Adipocyte (in vitro differentiated cells): ENCODE measurements around the gene AGBL1.

Experiments
- DNase-seq: peaks from one replicate; pipeline ENCODE4 v3.0.0-alpha.2; 2015; ENCODE audit warnings: low read depth
- H3K27me3 ChIP-seq: replicated peaks from 2 replicates; pipeline ENCODE4 v1.7.0; 2013; ENCODE audit warnings: mild to moderate bottlenecking, low read length, moderate library complexity; ENCODE audit not compliant: control insufficient read depth, insufficient read depth
- H3K36me3 ChIP-seq: 2 replicates; pipeline ENCODE4 v1.7.0; 2013; ENCODE audit warnings: low read length, mild to moderate bottlenecking, moderate library complexity; ENCODE audit not compliant: control insufficient read depth, insufficient read depth, severe bottlenecking
- H3K4me1 ChIP-seq: 2 replicates; pipeline ENCODE4 v1.7.0; 2013; ENCODE audit warnings: mild to moderate bottlenecking, low read length, moderate library complexity; ENCODE audit not compliant: control insufficient read depth, insufficient read depth
- H3K4me3 ChIP-seq: 2 replicates; pipeline ENCODE4 v1.7.0; 2013; ENCODE audit warnings: mild to moderate bottlenecking, low read length, moderate library complexity
- H3K9ac ChIP-seq: 2 replicates; pipeline ENCODE4 v1.7.0; 2013; ENCODE audit warnings: mild to moderate bottlenecking, low read length, moderate library complexity
- H3K9me3 ChIP-seq: 2 replicates; pipeline ENCODE4 v1.7.0; 2013; ENCODE audit warnings: mild to moderate bottlenecking, low read length, moderate library complexity; ENCODE audit not compliant: control insufficient read depth

AGBL1 gene

DNA sequence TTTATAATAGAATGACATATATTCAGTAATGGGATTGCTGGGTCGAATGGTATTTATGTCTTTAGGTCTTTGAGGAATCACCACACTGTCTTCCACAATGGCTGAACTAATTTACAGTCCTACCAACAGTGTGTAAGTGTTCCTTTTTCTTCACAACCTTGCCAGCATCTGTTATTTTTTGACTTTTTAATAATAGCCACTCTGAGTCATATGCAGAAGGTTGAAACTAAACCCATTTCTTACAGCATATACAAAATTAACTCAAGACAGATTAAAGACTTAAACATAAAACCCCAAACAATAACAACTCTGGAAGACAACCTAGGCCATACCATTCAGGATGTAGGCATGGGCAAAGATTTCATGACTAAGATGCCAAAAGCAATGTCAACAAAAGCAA, 671.4 kb downstream of the AGBL1 start:
- Histone ChIP-seq H3K27me3 (peaks cover 5% of the 10 kb centered on the region), H3K36me3 (no peaks in the 10 kb centered on the region), H3K9me3 (no peaks in the 10 kb centered on the region), H3K4me1 (no peaks in the 10 kb centered on the region), H3K9ac (no peak overlapping the region), H3K4me3 (no peak overlapping the region)
- no peak for DNase-seq

DNA sequence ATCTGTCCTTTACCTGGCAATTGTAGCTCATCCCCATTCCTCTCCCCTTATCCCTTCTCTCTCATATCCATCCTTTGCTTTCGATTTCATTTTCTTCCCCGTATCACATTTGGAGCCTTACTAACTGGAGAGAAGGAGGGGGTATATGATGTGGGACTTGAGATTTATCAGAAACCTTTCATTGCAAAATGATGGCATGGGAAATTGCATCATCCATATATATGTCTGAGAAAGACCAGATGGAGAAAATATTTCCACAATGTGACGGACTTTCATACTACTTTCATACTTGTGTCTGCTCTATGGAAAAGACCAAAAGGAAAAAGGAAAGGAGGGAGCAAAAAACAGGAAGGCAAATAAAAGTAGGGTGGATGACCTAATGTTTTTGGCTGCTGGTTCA, 675.2 kb downstream of the AGBL1 start:
- Histone ChIP-seq H3K4me1 (no peaks in the 10 kb centered on the region), H3K9ac (no peak overlapping the region), H3K9me3 (no peaks in the 10 kb centered on the region), H3K36me3 (no peaks in the 10 kb centered on the region), H3K27me3 (peaks cover 5% of the 10 kb centered on the region), H3K4me3 (no peak overlapping the region)
- DNase-seq: no peak

DNA sequence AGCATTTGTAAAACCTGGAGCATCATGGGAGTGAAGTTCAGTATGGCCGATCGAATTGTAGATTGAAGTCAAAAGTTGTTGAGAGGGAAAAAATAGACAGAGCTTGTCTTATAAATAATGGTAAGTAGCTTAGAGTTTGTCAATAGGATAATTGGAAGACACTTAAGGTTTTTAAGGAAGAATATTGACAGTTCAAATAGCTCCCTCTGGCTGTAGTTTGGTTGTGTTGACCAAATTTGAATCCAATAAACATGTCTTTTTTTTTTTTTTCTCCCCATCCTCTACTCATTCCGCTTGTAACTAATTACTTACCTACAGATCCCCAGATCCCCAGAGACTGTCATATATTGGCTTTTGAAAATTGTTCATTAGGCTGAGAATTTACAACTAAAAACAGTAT, 677.0 kb downstream of the AGBL1 start:
- peaks cover 10% of the 10 kb centered on the region for H3K27me3 ChIP-seq
- H3K4me1 ChIP-seq: no peaks in the 10 kb centered on the region
- no peaks in the 10 kb centered on the region for H3K36me3 ChIP-seq
- DNase-seq: peak; percentile 0
- H3K4me3 ChIP-seq: no peak overlapping the region
- no peak overlapping the region for H3K9ac ChIP-seq
- no peaks in the 10 kb centered on the region for H3K9me3 ChIP-seq

- Histone ChIP-seq H3K27me3 (peaks cover 10% of the 10 kb centered on the region), H3K36me3 (no peaks in the 10 kb centered on the region), H3K4me3 (no peak overlapping the region), H3K9ac (no peak overlapping the region), H3K9me3 (no peaks in the 10 kb centered on the region), H3K4me1 (no peaks in the 10 kb centered on the region)
- no peak for DNase-seq
These were observed 680.3 kb downstream of the AGBL1 start for GRCh38 chr15:86759800-86760523.

DNA sequence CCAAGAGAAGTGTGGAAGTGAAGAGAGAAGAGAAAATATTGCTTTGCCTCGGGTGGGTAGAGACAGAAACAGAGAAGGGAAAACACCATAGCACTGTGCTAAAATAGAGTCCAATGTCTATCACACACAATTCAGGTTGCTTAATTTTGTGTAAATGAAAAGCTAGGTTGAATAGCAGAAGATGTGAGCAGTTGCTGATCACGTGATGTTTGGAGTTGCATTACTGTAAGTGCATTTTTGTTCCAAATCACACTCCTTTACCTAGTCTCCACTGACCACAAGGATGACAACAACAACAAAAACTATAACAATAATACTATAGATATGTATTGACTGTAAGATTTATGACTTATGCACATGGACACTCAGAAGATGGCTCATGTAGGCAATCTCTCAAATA, 683.2 kb downstream of the AGBL1 start:
- Histone ChIP-seq H3K36me3 (no peaks in the 10 kb centered on the region), H3K4me3 (no peak overlapping the region), H3K4me1 (no peaks in the 10 kb centered on the region), H3K9me3 (no peaks in the 10 kb centered on the region), H3K27me3 (peaks cover 5% of the 10 kb centered on the region), H3K9ac (no peak overlapping the region)
- no peak for DNase-seq

GRCh38 chr15:86764021-86764420, 684.4 kb downstream of the AGBL1 start:
- Histone ChIP-seq H3K4me3 (no peak overlapping the region), H3K9ac (no peak overlapping the region), H3K36me3 (no peaks in the 10 kb centered on the region), H3K4me1 (no peaks in the 10 kb centered on the region), H3K9me3 (no peaks in the 10 kb centered on the region), H3K27me3 (peaks cover 5% of the 10 kb centered on the region)
- DNase-seq: no peak

DNA sequence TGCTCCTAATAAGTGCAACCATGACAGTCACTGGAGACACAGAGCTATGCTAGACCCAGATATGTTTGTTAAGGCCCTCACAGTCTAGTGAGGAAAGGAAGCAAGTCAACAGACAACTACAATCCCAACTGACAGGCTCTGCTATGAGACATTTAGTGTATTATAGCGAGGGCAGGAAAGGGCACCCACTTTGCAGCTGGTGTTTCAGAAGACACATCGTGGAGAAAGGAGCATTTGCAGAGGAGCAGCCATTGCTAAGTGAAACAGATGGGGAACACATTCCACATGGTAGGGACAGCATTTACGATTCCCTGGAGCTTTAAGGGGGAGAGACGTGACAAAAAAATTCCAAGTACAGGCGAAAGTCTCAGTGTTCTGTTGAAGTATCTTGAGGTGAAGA, 685.6 kb downstream of the AGBL1 start:
- Histone ChIP-seq H3K9me3 (no peaks in the 10 kb centered on the region), H3K9ac (no peak overlapping the region), H3K4me3 (no peak overlapping the region), H3K27me3 (peaks cover 5% of the 10 kb centered on the region), H3K4me1 (no peaks in the 10 kb centered on the region), H3K36me3 (no peaks in the 10 kb centered on the region)
- DNase-seq: no peak

- peaks cover 14% of the 10 kb centered on the region for H3K4me1 ChIP-seq
- no peaks in the 10 kb centered on the region for H3K27me3 ChIP-seq
- no peaks in the 10 kb centered on the region for H3K9me3 ChIP-seq
- DNase-seq: no peak
- H3K4me3 ChIP-seq: no peak overlapping the region
- no peak overlapping the region for H3K9ac ChIP-seq
- no peaks in the 10 kb centered on the region for H3K36me3 ChIP-seq
These were observed 692.8 kb downstream of the AGBL1 start for GRCh38 chr15:86772369-86773059.

DNA sequence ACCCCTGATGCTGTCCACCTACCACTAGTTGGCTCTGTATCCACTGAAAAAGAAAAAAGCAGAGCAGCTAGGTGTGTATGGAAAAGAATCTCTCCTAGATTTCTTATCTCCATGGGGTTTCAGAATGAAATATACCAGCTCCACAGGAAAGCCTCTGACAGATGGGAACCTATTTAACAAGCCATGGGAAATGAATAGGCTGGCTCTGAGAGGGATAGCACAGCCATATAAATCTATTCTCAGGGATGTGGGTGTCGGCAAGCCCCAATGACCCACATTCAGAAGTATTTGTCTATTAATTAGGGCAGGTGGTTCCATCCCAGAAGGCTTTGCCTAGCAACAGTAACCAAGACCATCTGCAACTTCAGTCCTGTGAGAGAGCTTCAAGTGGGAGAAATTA, 694.1 kb downstream of the AGBL1 start:
- H3K36me3 ChIP-seq: no peaks in the 10 kb centered on the region
- H3K9ac ChIP-seq: no peak overlapping the region
- H3K4me3 ChIP-seq: no peak overlapping the region
- peaks cover 14% of the 10 kb centered on the region for H3K4me1 ChIP-seq
- no peaks in the 10 kb centered on the region for H3K27me3 ChIP-seq
- DNase-seq: no peak
- H3K9me3 ChIP-seq: no peaks in the 10 kb centered on the region

- H3K9ac ChIP-seq: no peak overlapping the region
- H3K4me3 ChIP-seq: no peak overlapping the region
- H3K36me3 ChIP-seq: no peaks in the 10 kb centered on the region
- no peak for DNase-seq
- peaks cover 14% of the 10 kb centered on the region for H3K4me1 ChIP-seq
- H3K9me3 ChIP-seq: no peaks in the 10 kb centered on the region
- H3K27me3 ChIP-seq: no peaks in the 10 kb centered on the region
These were observed 696.5 kb downstream of the AGBL1 start for GRCh38 chr15:86776145-86776544.

DNA sequence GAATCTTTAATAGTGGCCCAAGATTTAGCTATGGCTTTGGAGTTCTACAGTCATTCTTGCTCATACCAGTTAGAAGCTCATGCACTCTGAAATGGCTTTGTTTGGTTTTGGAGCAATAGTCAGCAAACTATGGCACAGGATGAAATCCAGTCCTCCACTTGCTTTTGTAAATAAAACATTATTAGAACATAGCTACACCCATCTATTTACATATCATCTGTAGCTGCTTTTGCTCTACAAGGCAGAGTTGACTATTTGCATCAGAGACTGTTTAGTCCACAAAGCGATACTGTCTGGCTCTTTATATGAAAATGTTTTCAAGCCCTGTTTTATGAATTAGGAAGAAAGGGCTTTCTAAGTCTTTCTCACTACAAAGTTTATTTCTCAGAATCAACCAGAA, 716.9 kb downstream of the AGBL1 start:
- no peak for DNase-seq
- no peak overlapping the region for H3K9ac ChIP-seq

More for the DNA sequence above, 716.9 kb downstream of the AGBL1 start:
- Histone ChIP-seq H3K4me3 (no peak overlapping the region), H3K27me3 (peaks cover under 1% of the 10 kb centered on the region), H3K4me1 (no peaks in the 10 kb centered on the region), H3K36me3 (no peaks in the 10 kb centered on the region), H3K9me3 (no peaks in the 10 kb centered on the region)
